Measurements from ENCODE around the gene ATP10A. TPM values are rescaled to one million over a fixed set of nuclear protein-coding genes. Genes with fewer than 3 reads are reported as not detected.

ATP10A gene
- total RNA-seq, 1 donor from 2014 or later = not detected

DNA sequence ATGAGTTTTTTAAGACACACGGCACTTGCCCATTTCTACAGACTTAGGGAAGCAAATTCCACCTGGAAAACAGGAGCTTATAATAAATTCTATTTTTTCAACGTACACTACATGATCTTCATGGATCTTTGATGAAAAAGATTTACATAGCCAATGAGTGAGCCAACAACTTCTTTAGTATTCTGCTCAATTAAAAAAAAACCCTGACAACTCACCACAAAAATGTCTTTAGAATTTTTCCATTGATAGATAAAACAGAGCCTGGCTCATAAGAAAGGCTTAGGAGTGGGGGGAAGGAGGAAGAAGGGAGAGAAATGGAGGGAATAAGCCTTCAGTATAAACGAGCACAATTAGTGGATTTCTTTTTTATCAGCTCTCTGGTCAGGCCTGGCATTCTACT, 126.7 kb downstream of the ATP10A start:
- Mint-ChIP-seq H3K27ac (ENCODE audit: unreplicated experiment) (no peak overlapping the region), H3K9me3 (ENCODE audit: unreplicated experiment) (peaks cover 5% of the 10 kb centered on the region), H3K36me3 (ENCODE audit: unreplicated experiment) (no peaks in the 10 kb centered on the region), H3K27me3 (ENCODE audit: unreplicated experiment) (peaks cover 1% of the 10 kb centered on the region), H3K4me1 (ENCODE audit: low read depth, unreplicated experiment) (peaks cover 7% of the 10 kb centered on the region), H3K4me3 (ENCODE audit: unreplicated experiment) (no peak overlapping the region)
- TF ChIP-seq, protein P1, sequence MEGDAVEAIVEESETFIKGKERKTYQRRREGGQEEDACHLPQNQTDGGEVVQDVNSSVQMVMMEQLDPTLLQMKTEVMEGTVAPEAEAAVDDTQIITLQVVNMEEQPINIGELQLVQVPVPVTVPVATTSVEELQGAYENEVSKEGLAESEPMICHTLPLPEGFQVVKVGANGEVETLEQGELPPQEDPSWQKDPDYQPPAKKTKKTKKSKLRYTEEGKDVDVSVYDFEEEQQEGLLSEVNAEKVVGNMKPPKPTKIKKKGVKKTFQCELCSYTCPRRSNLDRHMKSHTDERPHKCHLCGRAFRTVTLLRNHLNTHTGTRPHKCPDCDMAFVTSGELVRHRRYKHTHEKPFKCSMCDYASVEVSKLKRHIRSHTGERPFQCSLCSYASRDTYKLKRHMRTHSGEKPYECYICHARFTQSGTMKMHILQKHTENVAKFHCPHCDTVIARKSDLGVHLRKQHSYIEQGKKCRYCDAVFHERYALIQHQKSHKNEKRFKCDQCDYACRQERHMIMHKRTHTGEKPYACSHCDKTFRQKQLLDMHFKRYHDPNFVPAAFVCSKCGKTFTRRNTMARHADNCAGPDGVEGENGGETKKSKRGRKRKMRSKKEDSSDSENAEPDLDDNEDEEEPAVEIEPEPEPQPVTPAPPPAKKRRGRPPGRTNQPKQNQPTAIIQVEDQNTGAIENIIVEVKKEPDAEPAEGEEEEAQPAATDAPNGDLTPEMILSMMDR (IDR thresholded peaks at IDR 0.05; ENCODE audit: partially characterized antibody, unreplicated experiment) = no peak
- no peak for DNase-seq

DNA sequence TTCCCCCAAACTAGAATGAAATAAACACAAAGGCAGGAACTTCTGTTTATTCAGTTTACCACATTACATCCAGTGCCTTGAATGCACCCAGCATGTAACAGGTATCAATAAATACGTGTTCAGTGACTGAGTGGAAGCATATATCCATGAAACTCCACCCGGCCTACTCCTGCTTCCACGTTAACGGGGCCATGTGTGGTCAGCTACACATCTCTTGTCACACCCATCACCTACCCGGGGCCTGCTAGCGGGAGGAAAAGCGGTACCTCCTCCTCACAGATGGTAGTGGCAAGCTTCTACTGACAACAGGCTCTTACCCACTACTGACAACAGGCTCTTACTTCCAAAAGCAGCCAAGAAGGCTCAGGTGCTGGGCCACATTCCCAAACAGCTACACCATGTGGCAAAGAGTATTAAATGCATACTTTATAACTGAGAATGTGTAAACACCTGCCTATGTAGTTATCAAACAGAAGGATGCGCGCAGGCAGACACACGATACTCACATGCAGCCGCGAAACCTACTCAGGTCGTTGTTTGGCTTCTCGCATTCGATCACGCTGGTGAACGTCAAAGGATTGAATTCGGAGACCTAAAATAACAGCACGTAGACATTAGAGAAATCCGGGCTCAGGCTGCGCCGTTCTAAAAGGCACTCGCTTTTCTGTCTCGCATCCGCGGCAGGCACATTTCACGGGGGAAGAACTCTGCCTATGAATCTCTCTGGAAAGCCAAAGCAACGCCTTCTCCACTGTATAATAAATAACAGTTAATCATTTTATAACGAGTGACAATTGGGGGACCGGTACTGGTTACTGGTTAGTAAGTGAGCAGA, 127.4 kb downstream of the ATP10A start:
- Mint-ChIP-seq H3K27me3 (ENCODE audit: unreplicated experiment) (peaks cover 1% of the 10 kb centered on the region), H3K9me3 (ENCODE audit: unreplicated experiment) (peaks cover 5% of the 10 kb centered on the region), H3K4me1 (ENCODE audit: low read depth, unreplicated experiment) (peaks cover 12% of the 10 kb centered on the region), H3K4me3 (ENCODE audit: unreplicated experiment) (no peak overlapping the region), H3K36me3 (ENCODE audit: unreplicated experiment) (no peaks in the 10 kb centered on the region), H3K27ac (ENCODE audit: unreplicated experiment) (no peak overlapping the region)
- TF ChIP-seq, protein P1 (IDR thresholded peaks at IDR 0.05; ENCODE audit: partially characterized antibody, unreplicated experiment) = no peak
- DNase-seq = no peak

DNA sequence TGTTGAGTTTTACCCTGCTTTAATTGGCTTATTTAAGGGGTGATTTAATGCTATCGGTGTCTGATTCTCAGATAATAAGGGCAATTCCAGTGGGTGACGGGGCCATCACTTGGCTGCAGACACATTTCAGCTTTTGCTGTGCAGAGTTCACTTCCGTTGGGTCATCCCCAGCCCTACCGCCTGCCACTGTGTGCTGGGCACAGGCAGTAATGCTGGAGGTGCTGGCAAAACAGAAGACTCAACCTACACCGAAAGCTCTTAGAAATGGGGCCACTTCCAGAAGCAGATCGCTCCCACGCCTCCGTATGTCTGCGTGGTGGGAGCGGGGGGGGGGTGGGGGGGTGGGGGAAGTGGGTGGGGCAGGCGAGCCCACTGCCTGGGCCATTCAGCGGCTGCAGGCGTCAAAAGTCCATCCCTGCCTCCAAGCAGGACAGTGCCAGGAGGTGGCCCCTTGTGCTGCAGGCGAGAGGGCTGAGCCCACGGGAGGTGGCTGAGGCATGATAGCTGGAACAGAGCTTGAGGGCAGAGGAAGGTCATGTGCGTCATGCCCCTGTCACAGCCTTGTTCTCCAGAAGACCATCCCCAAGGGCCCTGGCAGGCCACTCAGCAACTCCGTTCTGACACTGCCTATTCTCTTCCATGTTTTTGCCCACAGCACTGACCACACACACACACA, 128.3 kb downstream of the ATP10A start:
- Mint-ChIP-seq H3K36me3 (ENCODE audit: unreplicated experiment) (no peaks in the 10 kb centered on the region), H3K27me3 (ENCODE audit: unreplicated experiment) (peaks cover 1% of the 10 kb centered on the region)

DNA sequence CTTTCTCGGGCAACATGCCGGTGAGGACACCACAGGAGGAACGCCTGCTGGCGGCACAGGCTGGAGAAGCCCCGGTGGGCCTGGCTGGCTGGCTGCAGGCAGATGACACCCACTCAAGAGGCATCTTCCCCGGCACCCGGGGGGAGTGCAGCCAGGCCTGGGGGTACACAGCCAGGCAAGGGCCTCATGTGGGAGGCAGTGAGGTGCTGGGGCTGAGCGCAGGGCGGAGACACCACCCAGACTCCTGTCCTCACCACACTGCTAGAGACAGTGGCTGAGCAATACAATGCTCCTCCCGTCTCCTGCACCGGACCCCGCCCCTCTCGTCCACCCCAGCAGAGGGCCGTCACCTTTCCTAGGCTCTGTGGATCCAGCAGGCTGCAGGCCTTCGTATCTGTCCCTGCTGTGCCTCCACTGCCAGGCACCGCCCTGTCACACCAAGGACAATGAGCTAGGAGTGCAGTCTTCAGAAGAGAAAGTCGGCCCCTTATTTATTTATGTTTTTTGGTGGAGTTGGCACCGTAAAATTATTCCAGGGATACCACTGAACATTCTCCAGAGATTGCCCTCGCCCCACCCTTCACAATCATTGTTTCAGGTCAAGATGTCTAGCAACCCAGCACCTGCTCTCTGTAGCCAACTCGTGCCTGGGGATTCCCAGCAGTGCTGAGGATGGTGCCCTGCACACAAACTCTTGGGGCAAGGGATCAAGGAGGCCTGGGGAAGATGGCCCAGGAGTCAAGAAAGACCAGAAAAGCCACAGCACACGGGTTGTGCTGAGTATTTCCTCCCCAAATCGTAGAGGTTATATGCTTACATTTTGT, 129.1 kb downstream of the ATP10A start:
- Mint-ChIP-seq H3K36me3 (ENCODE audit: unreplicated experiment) (no peaks in the 10 kb centered on the region), H3K4me1 (ENCODE audit: low read depth, unreplicated experiment) (peaks cover 6% of the 10 kb centered on the region), H3K27ac (ENCODE audit: unreplicated experiment) (no peak overlapping the region), H3K9me3 (ENCODE audit: unreplicated experiment) (peaks cover 5% of the 10 kb centered on the region), H3K27me3 (ENCODE audit: unreplicated experiment) (peaks cover 1% of the 10 kb centered on the region), H3K4me3 (ENCODE audit: unreplicated experiment) (no peak overlapping the region)
- DNase-seq = no peak
- TF ChIP-seq, protein P1 (IDR thresholded peaks at IDR 0.05; ENCODE audit: partially characterized antibody, unreplicated experiment) = no peak

More for the DNA sequence above, 128.3 kb downstream of the ATP10A start:
- Mint-ChIP-seq H3K4me1 (ENCODE audit: low read depth, unreplicated experiment) (peaks cover 11% of the 10 kb centered on the region), H3K27ac (ENCODE audit: unreplicated experiment) (no peak overlapping the region), H3K9me3 (ENCODE audit: unreplicated experiment) (peaks cover 5% of the 10 kb centered on the region), H3K4me3 (ENCODE audit: unreplicated experiment) (no peak overlapping the region)
- TF ChIP-seq, protein P1 (IDR thresholded peaks at IDR 0.05; ENCODE audit: partially characterized antibody, unreplicated experiment) = no peak
- DNase-seq = no peak

Measured in glutamatergic neuron (in vitro differentiated cells).